Trophoblast cell (in vitro differentiated cells and primary cell): ENCODE results near the gene NEMP1.

ENCODE experiments used
- DNase-seq, 2 donors: peaks; one replicate each; pipeline ENCODE4 v3.0.0-alpha.2; 2016
- H2AFZ ChIP-seq: 2 replicates; pipeline ENCODE4 v1.6.1; 2013; ENCODE audit warnings: low read length, moderate library complexity, mild to moderate bottlenecking; ENCODE audit not compliant: insufficient read depth, poor library complexity
- H2AK5ac ChIP-seq: 2 replicates; pipeline ENCODE4 v1.6.1; 2013; ENCODE audit warnings: mild to moderate bottlenecking, low read length
- H2BK120ac ChIP-seq: 2 replicates; pipeline ENCODE4 v1.6.1; 2013; ENCODE audit warnings: low read length, mild to moderate bottlenecking, moderate library complexity; ENCODE audit not compliant: insufficient read depth, poor library complexity
- H2BK12ac ChIP-seq: 2 replicates; pipeline ENCODE4 v1.6.1; 2013; ENCODE audit warnings: mild to moderate bottlenecking, low read length, moderate library complexity
- H2BK5ac ChIP-seq: 2 replicates; pipeline ENCODE4 v1.6.1; 2013; ENCODE audit warnings: low read length, low read depth, moderate library complexity, mild to moderate bottlenecking; ENCODE audit not compliant: poor library complexity
- H3K14ac ChIP-seq: 2 replicates; pipeline ENCODE4 v1.6.1; 2013; ENCODE audit warnings: mild to moderate bottlenecking, low read length
- H3K18ac ChIP-seq: 2 replicates; pipeline ENCODE4 v1.6.1; 2013; ENCODE audit warnings: mild to moderate bottlenecking, low read length
- H3K23ac ChIP-seq: 2 replicates; pipeline ENCODE4 v1.6.1; 2013; ENCODE audit warnings: low read length
- H3K27ac ChIP-seq: 2 replicates; pipeline ENCODE4 v1.5.1; 2013; ENCODE audit warnings: low read depth, mild to moderate bottlenecking, inconsistent platforms, low read length, moderate library complexity
- H3K27me3 ChIP-seq: 2 replicates; pipeline ENCODE4 v1.6.1; 2013; ENCODE audit warnings: inconsistent platforms, mild to moderate bottlenecking, low read length, moderate library complexity; ENCODE audit not compliant: insufficient read depth
- H3K36me3 ChIP-seq, 2 experiments: 1 replicate in 1 of 2; 2 replicates in 1 of 2; pipeline ENCODE4 v1.6.1; 2013; ENCODE audit warnings: low read length in 2 of 2, mild to moderate bottlenecking in 2 of 2, moderate library complexity in 1 of 2; ENCODE audit not compliant: insufficient read depth in 2 of 2, control insufficient read depth in 1 of 2
- H3K4ac ChIP-seq: 2 replicates; pipeline ENCODE4 v1.6.1; 2013; ENCODE audit warnings: low read depth, mild to moderate bottlenecking, low read length, moderate library complexity
- H3K4me1 ChIP-seq, 2 experiments: 1 replicate in 1 of 2; 2 replicates in 1 of 2; pipeline ENCODE4 v1.6.1; 2013; ENCODE audit warnings: low read length in 2 of 2, mild to moderate bottlenecking in 2 of 2, moderate library complexity in 1 of 2; ENCODE audit not compliant: insufficient read depth in 2 of 2, control insufficient read depth in 1 of 2
- H3K4me2 ChIP-seq: 2 replicates; pipeline ENCODE4 v1.6.1; 2013; ENCODE audit warnings: inconsistent platforms, mild to moderate bottlenecking, low read length, moderate library complexity
- H3K4me3 ChIP-seq: 2 replicates; pipeline ENCODE4 v1.5.1; 2013; ENCODE audit warnings: mild to moderate bottlenecking, low read depth, low read length, inconsistent platforms
- H3K79me1 ChIP-seq: one replicate; pipeline ENCODE4 v1.6.1; 2013; ENCODE audit warnings: low read length
- H3K79me2 ChIP-seq: 2 replicates; pipeline ENCODE4 v1.6.1; 2013; ENCODE audit warnings: low read length, mild to moderate bottlenecking; ENCODE audit not compliant: control insufficient read depth, insufficient read depth, poor library complexity
- H3K9ac ChIP-seq: 2 replicates; pipeline ENCODE4 v1.6.1; 2013; ENCODE audit warnings: mild to moderate bottlenecking, low read length
- H3K9me3 ChIP-seq: 2 replicates; pipeline ENCODE4 v1.6.1; 2013; ENCODE audit warnings: low read depth, mild to moderate bottlenecking, control low read depth, inconsistent platforms, low read length; ENCODE audit not compliant: insufficient read depth
- H4K12ac ChIP-seq: 2 replicates; pipeline ENCODE4 v1.6.1; 2013; ENCODE audit warnings: low read depth, mild to moderate bottlenecking, low read length, moderate library complexity
- H4K8ac ChIP-seq: 2 replicates; pipeline ENCODE4 v1.6.1; 2013; ENCODE audit warnings: low read depth, mild to moderate bottlenecking, low read length, moderate library complexity
- H4K91ac ChIP-seq: one replicate; pipeline ENCODE4 v1.6.1; 2013; ENCODE audit warnings: low read depth, mild to moderate bottlenecking, low read length, moderate library complexity
- WGBS: extraction: QIAGEN DNeasy Blood & Tissue Kit; methylation state at CpG from one replicate; pipeline ENCODE4 v1.1.7; 2013; ENCODE audit warnings: missing lambda C conversion rate; ENCODE audit not compliant: insufficient read length, insufficient coverage; ENCODE audit errors: extremely low coverage; 5-methylcytosine and 5-hydroxymethylcytosine counted together

The NEMP1 gene

DNA sequence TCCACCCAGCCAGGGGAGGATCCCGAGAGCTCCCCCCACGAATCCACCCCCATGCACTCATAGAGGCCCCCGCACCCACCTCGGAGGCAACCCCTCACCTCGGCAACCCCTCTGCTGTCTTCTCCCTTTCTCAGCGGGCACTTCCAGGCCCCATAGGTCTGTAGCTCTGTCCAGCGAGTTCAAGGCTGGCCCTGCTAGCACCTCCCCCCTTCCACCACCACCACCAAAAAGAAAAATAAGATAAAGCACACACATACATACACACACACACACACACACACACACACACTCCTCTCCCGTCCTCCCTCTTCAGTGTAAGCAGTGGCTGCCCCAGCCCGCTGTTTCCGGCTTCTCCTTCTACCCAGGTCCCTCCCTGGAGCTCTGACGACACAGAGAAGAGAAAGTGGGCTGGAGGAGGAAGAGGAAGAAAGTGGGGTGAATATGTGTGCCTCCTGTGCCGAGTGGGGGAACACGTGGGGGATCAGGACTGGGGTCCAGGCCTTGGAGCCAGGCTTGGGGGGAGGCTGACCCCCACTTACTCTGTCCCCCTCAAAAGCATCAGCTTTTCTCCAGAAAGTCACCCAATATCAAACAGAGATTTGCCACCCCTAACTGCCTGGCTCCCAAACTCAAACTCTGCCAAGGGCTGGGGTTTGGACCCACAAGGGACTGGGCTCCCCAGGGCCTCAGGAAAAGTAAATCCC is 32.6 kb upstream of the NEMP1 start, which contains the start of gene STAT6:
STAT6 (minus strand) TSS at position 332 of the 704 bp plus-strand sequence. CDS start 3,084 bp downstream, outside the sequence.
- no CpG with 5 or more reads among the region's 13 CpGs for WGBS
- Histone ChIP-seq H3K18ac (peak within 1 kb of the TSS; percentile 90), H2BK120ac (peak within 1 kb of the TSS; percentile 65), H4K91ac (peak within 1 kb of the TSS; percentile 97), H3K27ac (peak within 1 kb of the TSS; percentile 96), H3K4ac (peak within 1 kb of the TSS; percentile 98), H2BK12ac (peak within 1 kb of the TSS; percentile 61), H3K4me1 (peaks cover 8% of the 10 kb centered on the region in 2 experiments), H3K9ac (peak within 1 kb of the TSS; percentile 75), H3K14ac (peak within 1 kb of the TSS; percentile 93), H3K4me2 (peak within 1 kb of the TSS; percentile 64), H3K79me2 (peaks cover 12% of the 10 kb centered on the region), H2BK5ac (peak within 1 kb of the TSS; percentile 88), H3K23ac (no peak within 1 kb of the TSS), H3K4me3 (peak within 1 kb of the TSS; percentile 70), H3K9me3 (no peaks in the 10 kb centered on the region), H3K79me1 (peaks cover 20% of the 10 kb centered on the region), H2AFZ (peak within 1 kb of the TSS; percentile 21), H3K36me3 (peaks cover 15 to 21% of the 10 kb centered on the region in 2 experiments), H4K8ac (peak within 1 kb of the TSS; percentile 84), H2AK5ac (peak within 1 kb of the TSS; percentile 66), H3K27me3 (no peaks in the 10 kb centered on the region), H4K12ac (peak within 1 kb of the TSS; percentile 96)
- DNase-seq: peak; percentile 86

DNA sequence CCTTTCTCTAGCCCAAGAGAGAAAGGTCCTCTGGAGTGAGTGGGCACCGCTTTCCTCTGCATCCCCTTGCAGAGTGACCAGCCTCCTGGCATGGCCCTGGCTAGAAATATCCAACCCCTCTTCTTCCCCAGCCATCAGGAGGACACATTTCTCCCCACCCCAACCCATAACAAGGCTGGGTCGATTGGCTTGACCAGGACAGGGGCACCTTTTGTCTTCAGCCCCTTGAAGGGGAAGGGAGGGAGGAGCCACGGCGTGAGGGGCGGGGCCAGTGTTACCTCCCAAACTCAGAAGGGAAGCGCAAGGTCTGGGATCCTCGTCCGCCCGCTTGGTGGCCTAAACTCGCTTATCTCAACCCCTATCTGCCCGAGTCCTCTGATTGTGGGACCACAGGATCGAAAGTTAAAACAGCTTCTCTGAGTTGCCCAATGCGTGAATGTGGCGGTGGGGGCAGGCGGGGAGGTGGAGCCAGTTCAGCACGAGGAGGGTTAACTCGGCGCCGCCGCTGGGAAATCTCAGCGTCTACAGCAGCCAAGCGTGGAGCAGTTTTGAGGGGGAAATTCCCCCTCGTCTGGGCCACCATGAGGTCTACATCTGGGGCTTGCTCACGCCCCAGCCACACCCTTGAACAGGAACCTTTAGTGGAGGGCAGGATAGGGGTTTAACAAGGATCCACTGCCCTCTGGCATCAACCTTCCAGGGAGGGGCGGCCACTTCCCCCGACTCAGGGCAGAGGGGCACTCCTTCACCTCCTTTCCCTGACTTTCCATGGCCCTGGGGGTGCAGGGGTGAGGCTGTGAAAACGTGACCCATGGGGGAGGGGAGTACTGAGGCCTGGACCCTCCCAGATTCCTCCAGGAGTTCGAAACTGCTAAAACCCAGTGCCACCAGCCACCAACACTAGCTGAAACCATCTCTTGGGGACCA is 31.8 kb upstream of the NEMP1 start:
- H3K4ac ChIP-seq: peak overlapping the region; percentile 98
- peak overlapping the region; percentile 75 for H3K9ac ChIP-seq
- peak; percentile 36 to 56 for DNase-seq
- peak overlapping the region; percentile 65 for H2BK120ac ChIP-seq
- H3K4me3 ChIP-seq: peak overlapping the region; percentile 70
- peak overlapping the region; percentile 96 for H3K27ac ChIP-seq
- H3K4me2 ChIP-seq: peak overlapping the region; percentile 64
- H2BK5ac ChIP-seq: peak overlapping the region; percentile 88
- peak overlapping the region; percentile 37 for H2BK12ac ChIP-seq
- peaks cover 12% of the 10 kb centered on the region for H3K79me2 ChIP-seq
- H3K79me1 ChIP-seq: peaks cover 20% of the 10 kb centered on the region
- H3K14ac ChIP-seq: peak overlapping the region; percentile 93
- no CpG with 5 or more reads among the region's 28 CpGs for WGBS
- peak overlapping the region; percentile 90 for H3K18ac ChIP-seq
- peak overlapping the region; percentile 97 for H4K91ac ChIP-seq
- peaks cover 8% of the 10 kb centered on the region in 2 experiments for H3K4me1 ChIP-seq
- peak overlapping the region; percentile 66 for H2AK5ac ChIP-seq
- H3K36me3 ChIP-seq: peaks cover 23 to 29% of the 10 kb centered on the region in 2 experiments
- peak overlapping the region; percentile 23 for H2AFZ ChIP-seq
- no peak overlapping the region for H3K23ac ChIP-seq
- peak overlapping the region; percentile 96 for H4K12ac ChIP-seq
- H3K9me3 ChIP-seq: no peaks in the 10 kb centered on the region
- no peaks in the 10 kb centered on the region for H3K27me3 ChIP-seq
- peak overlapping the region; percentile 84 for H4K8ac ChIP-seq

DNA sequence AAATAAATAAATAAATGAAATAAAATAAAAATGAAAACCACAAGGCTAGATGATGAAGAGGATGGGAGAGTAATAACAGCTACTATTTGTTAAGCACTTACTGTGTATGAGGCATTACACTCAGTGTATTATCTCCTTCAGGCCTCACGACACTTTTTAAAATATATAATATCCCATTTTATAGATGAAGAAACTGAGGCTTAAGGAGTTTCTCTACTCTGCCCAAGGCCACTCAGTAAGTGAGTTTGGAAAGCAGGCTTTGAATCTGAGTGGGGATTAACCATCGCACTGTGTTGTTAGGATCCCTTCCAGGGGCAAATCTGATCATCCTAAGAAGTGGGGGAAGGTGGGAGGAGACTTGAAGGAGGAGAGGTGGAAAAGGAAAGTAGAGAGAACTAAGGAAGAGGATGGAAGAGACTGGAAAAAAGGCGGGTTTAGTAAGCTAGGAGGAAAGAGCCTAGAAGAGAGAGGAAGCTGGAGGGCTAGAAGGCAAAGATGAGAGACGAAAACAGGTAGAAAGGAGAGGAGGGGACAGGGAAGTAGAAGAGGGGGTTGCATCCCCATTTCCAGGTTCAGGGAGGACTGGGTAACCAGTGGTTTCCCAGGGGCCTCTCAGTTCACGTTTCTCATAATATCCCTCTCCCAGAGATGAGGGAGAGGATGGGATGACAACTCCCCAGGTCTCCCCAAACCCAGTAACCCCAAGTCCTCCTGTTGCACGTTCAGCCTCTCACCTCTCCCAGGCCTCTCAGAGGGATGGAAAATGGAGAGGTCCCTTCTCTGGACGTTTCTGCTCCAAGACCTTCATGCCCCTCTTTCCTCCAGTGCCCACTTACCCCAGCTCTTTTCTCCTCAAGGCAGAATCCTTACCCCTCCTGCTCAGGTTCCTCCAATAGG is 30.9 kb upstream of the NEMP1 start:
- H3K9ac ChIP-seq: no peak overlapping the region
- H2BK12ac ChIP-seq: no peak overlapping the region
- H2AFZ ChIP-seq: peak overlapping the region; percentile 23
- H3K4me2 ChIP-seq: peak overlapping the region; percentile 64
- H2AK5ac ChIP-seq: no peak overlapping the region
- H3K14ac ChIP-seq: peak overlapping the region; percentile 10
- no peak overlapping the region for H3K4me3 ChIP-seq
- H3K27me3 ChIP-seq: no peaks in the 10 kb centered on the region
- no peak overlapping the region for H4K12ac ChIP-seq
- peak overlapping the region; percentile 17 for H3K18ac ChIP-seq
- H4K8ac ChIP-seq: peak overlapping the region; percentile 63
- peaks cover 20% of the 10 kb centered on the region for H3K79me1 ChIP-seq
- peaks cover 32 to 38% of the 10 kb centered on the region in 2 experiments for H3K36me3 ChIP-seq
- no peak for DNase-seq
- H2BK5ac ChIP-seq: no peak overlapping the region
- H3K79me2 ChIP-seq: peaks cover 12% of the 10 kb centered on the region
- H3K9me3 ChIP-seq: no peaks in the 10 kb centered on the region
- WGBS: no CpG with 5 or more reads among the region's 7 CpGs
- H3K27ac ChIP-seq: peak overlapping the region; percentile 14
- no peak overlapping the region for H3K23ac ChIP-seq
- no peak overlapping the region for H2BK120ac ChIP-seq
- H3K4ac ChIP-seq: peak overlapping the region; percentile 4
- peaks cover 8% of the 10 kb centered on the region in 2 experiments for H3K4me1 ChIP-seq
- H4K91ac ChIP-seq: peak overlapping the region; percentile 58
